ENCODE results near the gene ZNF44. TPM values are rescaled to one million over a fixed set of nuclear protein-coding genes. Genes with fewer than 3 reads are reported as not detected.

ZNF44 gene
- total and polyA plus RNA-seq, 9 donors: 9.0 to 33.3 (median 15.5) TPM

GRCh38 chr19:12295191-12295590, 508 bp upstream of the ZNF44 start:
- Histone ChIP-seq H3K9me3 (no peaks in the 10 kb centered on the region), H3K36me3 (no peaks in the 10 kb centered on the region), H3K4me1 (ENCODE audit: insufficient read depth) (peaks cover 5% of the 10 kb centered on the region), H3K27ac (peak overlapping the region in 1 of 2 donors; percentile 91), H3K27me3 (no peaks in the 10 kb centered on the region), H3K4me3 (peak overlapping the region; percentile 91)
- no peak for DNase-seq
- 29 to 39% (median 32%) methylated on average over 11 of the region's 11 CpGs for WGBS, 3 donors
- no peak for TF ChIP-seq POLR2A (IDR thresholded peaks at IDR 0.05)
- intact Hi-C loops (cut with DNase I): no loop called here

- TF ChIP-seq CTCF (IDR thresholded peaks at IDR 0.05) (no peak), POLR2A (IDR thresholded peaks at IDR 0.05) (no peak), EP300 (IDR thresholded peaks at IDR 0.05) (no peak)
- Histone ChIP-seq H3K27me3 (no peaks in the 10 kb centered on the region), H3K9me3 (no peaks in the 10 kb centered on the region), H3K4me1 (ENCODE audit: insufficient read depth) (peaks cover 11% of the 10 kb centered on the region), H3K36me3 (no peaks in the 10 kb centered on the region), H3K4me3 (peak overlapping the region; percentile 91), H3K27ac (peak overlapping the region; percentile 59 to 91)
- 0 to 1% (median 0%) methylated on average over 18 of the region's 18 CpGs for WGBS, 3 donors
- peak; percentile 41 to 58 (median 50) for DNase-seq
- intact Hi-C loops (cut with DNase I): loop anchor here in 1 of 4 donors (5.0 kb wide), 1 partner anchor 73 kb away; the partner anchor contains the start of gene ZNF442
Observed at GRCh38 chr19:12293777-12294248, 870 bp downstream of the ZNF44 start.

GRCh38 chr19:12289790-12290065, 5.0 kb downstream of the ZNF44 start:
- Histone ChIP-seq H3K27me3 (no peaks in the 10 kb centered on the region), H3K9me3 (no peaks in the 10 kb centered on the region), H3K27ac (no peak overlapping the region), H3K36me3 (no peaks in the 10 kb centered on the region), H3K4me3 (no peak overlapping the region), H3K4me1 (ENCODE audit: insufficient read depth) (peaks cover 9% of the 10 kb centered on the region)
- 94 to 97% (median 95%) methylated on average over 7 of the region's 7 CpGs for WGBS, 3 donors
- DNase-seq: no peak
- intact Hi-C loops (cut with DNase I): loop anchor here in 1 of 4 donors (5.0 kb wide), 1 partner anchor 78 kb away; the partner anchor contains the start of gene ZNF442
- TF ChIP-seq CTCF (IDR thresholded peaks at IDR 0.05) (no peak), EP300 (IDR thresholded peaks at IDR 0.05) (no peak), POLR2A (IDR thresholded peaks at IDR 0.05) (no peak)

- H3K27me3 ChIP-seq: no peaks in the 10 kb centered on the region
- no peak for TF ChIP-seq CTCF (IDR thresholded peaks at IDR 0.05)
- no peak for TF ChIP-seq EP300 (IDR thresholded peaks at IDR 0.05)
- TF ChIP-seq POLR2A (IDR thresholded peaks at IDR 0.05): no peak
- H3K4me1 ChIP-seq (ENCODE audit: insufficient read depth): peaks cover 9% of the 10 kb centered on the region
- WGBS, 3 donors: 55 to 78% (median 68%) methylated on average over 1 of the region's 1 CpG
- no peak overlapping the region for H3K4me3 ChIP-seq
- DNase-seq: no peak
- H3K27ac ChIP-seq: no peak overlapping the region
- intact Hi-C loops (cut with DNase I): no loop called here
- no peaks in the 10 kb centered on the region for H3K9me3 ChIP-seq
- H3K36me3 ChIP-seq: no peaks in the 10 kb centered on the region
Observed at GRCh38 chr19:12287958-12288500, 6.7 kb downstream of the ZNF44 start.

- no peak for DNase-seq
- Histone ChIP-seq H3K4me1 (ENCODE audit: insufficient read depth) (peaks cover 7% of the 10 kb centered on the region), H3K4me3 (no peak overlapping the region), H3K9me3 (no peaks in the 10 kb centered on the region), H3K27me3 (no peaks in the 10 kb centered on the region), H3K27ac (no peak overlapping the region), H3K36me3 (no peaks in the 10 kb centered on the region)
- TF ChIP-seq POLR2A (IDR thresholded peaks at IDR 0.05) (no peak), EP300 (IDR thresholded peaks at IDR 0.05) (no peak), CTCF (IDR thresholded peaks at IDR 0.05) (no peak)
- intact Hi-C loops (cut with DNase I): no loop called here
- WGBS, 3 donors: 95 to 97% (median 96%) methylated on average over 18 of the region's 18 CpGs
Observed at GRCh38 chr19:12284631-12285030, 10.1 kb downstream of the ZNF44 start.
